Type B pancreatic cell (in vitro differentiated cells): ENCODE measurements around the gene AKAP8L. TPM values are rescaled to one million over a fixed set of nuclear protein-coding genes. Genes with fewer than 3 reads are reported as not detected.

Source experiments
- DNase-seq: peaks from one replicate; pipeline ENCODE4 v3.0.0; 2021; ENCODE audit warnings: mixed read lengths; ENCODE audit not compliant: unreplicated experiment; ENCODE audit errors: extremely low spot score
- H3K27ac Mint-ChIP-seq: 2 replicates; pipeline ENCODE4 v1.8.0; 2021; ENCODE audit warnings: mild to moderate bottlenecking, mixed read lengths
- H3K27me3 Mint-ChIP-seq: 2 replicates; pipeline ENCODE4 v1.8.0; 2021; ENCODE audit warnings: mixed read lengths
- H3K36me3 Mint-ChIP-seq: 2 replicates; pipeline ENCODE4 v1.8.0; 2021; ENCODE audit warnings: mixed read lengths
- H3K4me1 Mint-ChIP-seq: one replicate; pipeline ENCODE4 v1.8.0; 2021; ENCODE audit warnings: mixed read lengths; ENCODE audit not compliant: unreplicated experiment
- H3K4me3 Mint-ChIP-seq: 2 replicates; pipeline ENCODE4 v1.8.0; 2021; ENCODE audit warnings: mild to moderate bottlenecking, mixed read lengths
- H3K9me3 Mint-ChIP-seq: 2 replicates; pipeline ENCODE4 v1.8.0; 2021; ENCODE audit warnings: mixed read lengths
- CTCF ChIP-seq: fragments of 200-600 bp; sonication (generic); conservative IDR thresholded peaks from 2 replicates; pipeline ENCODE4 v1.5.0; 2021; ENCODE audit warnings: antibody characterized with exemption, mild to moderate bottlenecking
- total RNA-seq: library from RNA; stranded (reverse); gene quantifications from 2 replicates; pipeline ENCODE4 v1.2.1, GENCODE V29; 2021; ENCODE audit warnings: low replicate concordance

Gene AKAP8L
- total RNA-seq, 1 donor from 2014 or later = 166 TPM

DNA sequence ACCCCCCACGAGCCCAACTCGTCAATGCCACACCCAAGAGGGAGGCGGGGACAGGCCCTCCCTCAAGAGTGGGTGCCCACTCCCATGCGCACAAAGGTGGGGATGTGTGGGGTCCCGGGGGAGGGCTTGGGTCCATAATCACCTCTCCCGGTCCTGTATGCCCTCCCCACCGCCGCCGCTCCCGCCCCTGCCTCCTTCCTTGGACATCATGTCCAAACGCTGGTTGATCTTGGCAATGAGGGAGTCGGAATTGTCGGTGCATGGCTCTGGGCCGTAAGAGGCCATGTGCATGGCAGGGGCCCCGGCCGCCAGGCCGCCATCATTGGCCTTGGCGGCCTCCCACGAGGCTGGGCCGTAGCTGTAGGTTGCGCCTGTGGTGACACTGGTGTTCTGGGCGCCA lies 45.1 kb downstream of the AKAP8L start:
- no peak for TF ChIP-seq CTCF
- peaks cover 7% of the 10 kb centered on the region for H3K36me3 Mint-ChIP-seq
- DNase-seq = no peak
- no peaks in the 10 kb centered on the region for H3K9me3 Mint-ChIP-seq
- peaks cover 16% of the 10 kb centered on the region for H3K4me1 Mint-ChIP-seq
- no peak overlapping the region for H3K27ac Mint-ChIP-seq
- H3K4me3 Mint-ChIP-seq = no peak overlapping the region
- no peaks in the 10 kb centered on the region for H3K27me3 Mint-ChIP-seq

DNA sequence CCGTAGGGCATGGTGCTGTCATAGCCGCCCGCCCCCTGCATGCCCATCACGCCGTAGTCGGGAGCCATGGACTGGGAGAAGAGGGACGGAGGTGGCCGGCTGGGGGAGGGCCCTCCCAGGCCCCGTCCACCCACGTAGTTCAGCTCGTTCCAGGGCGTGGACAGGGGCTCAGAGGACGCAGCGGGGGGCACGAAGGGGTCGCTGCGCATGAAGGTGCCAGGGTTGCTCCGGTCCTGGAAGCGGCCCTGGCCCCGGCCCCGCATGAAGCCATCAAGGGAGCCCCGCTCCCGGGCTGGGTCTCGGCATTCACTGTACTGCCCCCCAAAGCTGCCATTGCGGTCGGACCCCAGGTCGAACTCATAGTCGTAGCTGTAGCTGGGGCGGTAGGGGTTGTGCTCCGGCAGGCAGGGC lies 45.9 kb downstream of the AKAP8L start:
- Mint-ChIP-seq H3K4me1 (peaks cover 11% of the 10 kb centered on the region), H3K4me3 (no peak overlapping the region), H3K27ac (peak overlapping the region; percentile 46), H3K27me3 (no peaks in the 10 kb centered on the region), H3K9me3 (no peaks in the 10 kb centered on the region), H3K36me3 (peaks cover 13% of the 10 kb centered on the region)
- no peak for TF ChIP-seq CTCF
- no peak for DNase-seq

GRCh38 chr19:15372470-15372869 lies 46.3 kb downstream of the AKAP8L start:
- H3K4me3 Mint-ChIP-seq = no peak overlapping the region
- H3K4me1 Mint-ChIP-seq = peaks cover 8% of the 10 kb centered on the region
- no peak overlapping the region for H3K27ac Mint-ChIP-seq
- no peak for TF ChIP-seq CTCF
- no peak for DNase-seq
- no peaks in the 10 kb centered on the region for H3K9me3 Mint-ChIP-seq
- H3K27me3 Mint-ChIP-seq = no peaks in the 10 kb centered on the region
- H3K36me3 Mint-ChIP-seq = peaks cover 13% of the 10 kb centered on the region

GRCh38 chr19:15371786-15372380 lies 46.9 kb downstream of the AKAP8L start:
- no peak for TF ChIP-seq CTCF
- Mint-ChIP-seq H3K4me1 (peaks cover 4% of the 10 kb centered on the region), H3K36me3 (peaks cover 13% of the 10 kb centered on the region), H3K9me3 (no peaks in the 10 kb centered on the region), H3K27ac (no peak overlapping the region), H3K27me3 (no peaks in the 10 kb centered on the region), H3K4me3 (no peak overlapping the region)
- no peak for DNase-seq

DNA sequence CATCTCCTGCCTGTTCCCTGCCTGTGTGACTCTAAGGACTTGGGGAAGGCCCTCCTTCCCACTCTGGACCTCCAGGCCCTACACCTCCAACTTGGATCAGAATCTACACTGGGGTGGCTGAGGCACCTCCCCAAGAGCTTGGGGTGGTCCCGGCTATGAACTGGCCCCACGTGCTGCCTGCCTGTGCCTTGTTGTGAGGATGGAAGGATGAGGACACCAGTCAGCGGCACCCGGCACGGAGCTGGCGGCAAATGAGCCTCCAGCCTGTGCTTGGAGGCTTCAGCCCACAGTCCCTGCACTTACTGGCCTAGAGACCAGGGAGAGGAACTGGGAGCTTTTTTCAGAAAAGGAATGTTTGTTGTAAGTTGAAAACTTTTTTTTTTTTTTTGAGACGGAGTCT lies 47.7 kb downstream of the AKAP8L start:
- Mint-ChIP-seq H3K4me3 (no peak overlapping the region), H3K36me3 (peaks cover 13% of the 10 kb centered on the region), H3K4me1 (no peaks in the 10 kb centered on the region), H3K9me3 (no peaks in the 10 kb centered on the region), H3K27me3 (no peaks in the 10 kb centered on the region), H3K27ac (no peak overlapping the region)
- DNase-seq = no peak
- TF ChIP-seq CTCF = no peak

DNA sequence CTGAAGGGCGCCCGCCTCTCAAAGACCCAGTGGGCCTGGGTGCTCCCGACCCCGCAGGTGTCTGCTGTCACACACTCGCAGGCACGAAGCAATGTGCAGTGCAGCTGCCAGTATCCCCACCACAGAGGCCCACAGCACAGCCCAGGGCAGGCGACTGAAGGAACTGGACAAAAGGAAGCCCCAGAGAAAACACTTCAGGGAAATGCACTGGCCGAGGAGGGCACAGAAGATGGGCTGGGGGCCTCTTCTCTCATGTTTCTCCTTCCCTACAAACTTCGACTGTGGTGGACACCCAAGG lies 49.2 kb downstream of the AKAP8L start:
- Mint-ChIP-seq H3K4me3 (no peak overlapping the region), H3K27ac (no peak overlapping the region), H3K36me3 (peaks cover 20% of the 10 kb centered on the region), H3K27me3 (no peaks in the 10 kb centered on the region), H3K4me1 (no peaks in the 10 kb centered on the region), H3K9me3 (no peaks in the 10 kb centered on the region)
- no peak for DNase-seq
- no peak for TF ChIP-seq CTCF
